Myometrial cell (primary cell): ENCODE results near the gene LY6G6C. TPM values are rescaled to one million over a fixed set of nuclear protein-coding genes. Genes with fewer than 3 reads are reported as not detected.

Experiments
- total RNA-seq: library from RNA; depleted of rRNA; stranded (reverse); fragments of >200 nt; gene quantifications from 2 replicates; pipeline ENCODE4 v1.2.3, GENCODE V29; 2015

The LY6G6C gene
- total RNA-seq = not detected in 2 replicates

GRCh38 chr6:31721351-31722020, at the start of gene LY6G6C:
Gene LY6G6C, minus strand, starts transcription at chr6:31721746. Its CDS starts 67 bp downstream, at chr6:31721679.

GRCh38 chr6:31762356-31762755, 40.8 kb upstream of the LY6G6C start, which contains the start of gene SAPCD1:
Gene SAPCD1, plus strand, starts transcription at chr6:31762656. Its CDS starts 399 bp downstream, at chr6:31763055.

GRCh38 chr6:31739639-31740396, 18.3 kb upstream of the LY6G6C start, which contains the start of gene MSH5:
Gene MSH5, plus strand, starts transcription at chr6:31740005. Its CDS starts 462 bp downstream, at chr6:31740467.

GRCh38 chr6:31736021-31736767, 14.6 kb upstream of the LY6G6C start, which contains the start of gene CLIC1:
Gene CLIC1, minus strand, starts transcription at chr6:31736530. Its CDS starts 230 bp downstream, at chr6:31736300.

GRCh38 chr6:31728767-31729514, 7.4 kb upstream of the LY6G6C start, which contains the start of gene DDAH2:
Gene DDAH2, minus strand, starts transcription at chr6:31729299. Its CDS starts 138 bp downstream, at chr6:31729161.

GRCh38 chr6:31723245-31723979, 1.9 kb upstream of the LY6G6C start, which contains the start of gene MPIG6B:
Gene MPIG6B, plus strand, starts transcription at chr6:31723373. Its CDS starts 11 bp downstream, at chr6:31723384.

GRCh38 chr6:31715022-31715958, 6.3 kb downstream of the LY6G6C start, which contains the start of gene LY6G6D:
Gene LY6G6D, plus strand, starts transcription at chr6:31715348. Its CDS starts 8 bp downstream, at chr6:31715356.

GRCh38 chr6:31706599-31706998, 14.9 kb downstream of the LY6G6C start, which contains the start of gene LY6G6F:
Gene LY6G6F, plus strand, starts transcription at chr6:31706866. Its CDS starts 41 bp downstream, at chr6:31706907.

GRCh38 chr6:31702819-31703716, 18.5 kb downstream of the LY6G6C start, which contains the start of gene ABHD16A:
Gene ABHD16A, minus strand, starts transcription at chr6:31703324. Its CDS starts 43 bp downstream, at chr6:31703281.

GRCh38 chr6:31680226-31681134, 41.1 kb downstream of the LY6G6C start, which contains the start of gene LY6G5C:
Gene LY6G5C, minus strand, starts transcription at chr6:31681067. Its CDS starts 694 bp downstream, at chr6:31680373.

GRCh38 chr6:31669676-31670075, 51.9 kb downstream of the LY6G6C start, which contains the start of gene LY6G5B:
Gene LY6G5B, plus strand, starts transcription at chr6:31669976. Its CDS starts 975 bp downstream, at chr6:31670951.

Other genes with a start within 250 kb of the LY6G6C start
- gene MICB, start 223.6 kb downstream of the LY6G6C start, total RNA-seq = 25.7 and 26.2 TPM in 2 replicates
- not detected in 2 replicates for gene MCCD1, start 192.8 kb downstream of the LY6G6C start, total RNA-seq
- gene DDX39B, start 179.7 kb downstream of the LY6G6C start, total RNA-seq = 564 and 622 TPM in 2 replicates
- gene ATP6V1G2, start 175.1 kb downstream of the LY6G6C start, total RNA-seq = 0.18 and 0.58 TPM in 2 replicates
- 22.0 and 28.5 TPM in 2 replicates for gene NFKBIL1, start 174.1 kb downstream of the LY6G6C start, total RNA-seq
- not detected in 2 replicates for gene LTA, start 149.5 kb downstream of the LY6G6C start, total RNA-seq
- not detected in 2 replicates for gene TNF, start 146.2 kb downstream of the LY6G6C start, total RNA-seq
- not detected in 2 replicates for gene LTB, start 139.3 kb downstream of the LY6G6C start, total RNA-seq
- not detected in 2 replicates for gene LST1, start 135.5 kb downstream of the LY6G6C start, total RNA-seq
- gene NCR3, start 128.7 kb downstream of the LY6G6C start, total RNA-seq = not detected in 2 replicates
- gene AIF1, start 106.5 kb downstream of the LY6G6C start, total RNA-seq = not detected in 2 replicates
- gene PRRC2A, start 101.0 kb downstream of the LY6G6C start, total RNA-seq = 77.8 and 81.9 TPM in 2 replicates
- 241 and 292 TPM in 2 replicates for gene BAG6, start 69.1 kb downstream of the LY6G6C start, total RNA-seq
- 1.4 and 1.7 TPM in 2 replicates for gene APOM, start 65.9 kb downstream of the LY6G6C start, total RNA-seq
- 17.0 and 20.9 TPM in 2 replicates for gene C6orf47, start 61.0 kb downstream of the LY6G6C start, total RNA-seq
- gene GPANK1, start 56.7 kb downstream of the LY6G6C start, total RNA-seq = 12.4 and 16.1 TPM in 2 replicates
- 281 and 300 TPM in 2 replicates for gene CSNK2B, start 55.7 kb downstream of the LY6G6C start, total RNA-seq
- gene LY6G5B, start 51.8 kb downstream of the LY6G6C start, total RNA-seq = 0.58 and 2.7 TPM in 2 replicates
- gene LY6G5C, start 40.7 kb downstream of the LY6G6C start, total RNA-seq = 0.29 and 1.1 TPM in 2 replicates
- 41.6 and 52.5 TPM in 2 replicates for gene ABHD16A, start 18.4 kb downstream of the LY6G6C start, total RNA-seq
- gene LY6G6F, start 14.9 kb downstream of the LY6G6C start, total RNA-seq = not detected in 2 replicates
- gene LY6G6D, start 6.4 kb downstream of the LY6G6C start, total RNA-seq = not detected in 2 replicates
- gene MPIG6B, start 1.6 kb upstream of the LY6G6C start, total RNA-seq = not detected in 2 replicates
- gene DDAH2, start 7.6 kb upstream of the LY6G6C start, total RNA-seq = 63.1 and 65.7 TPM in 2 replicates
- 1,096 and 1,127 TPM in 2 replicates for gene CLIC1, start 14.8 kb upstream of the LY6G6C start, total RNA-seq
- 7.8 and 16.7 TPM in 2 replicates for gene MSH5, start 18.3 kb upstream of the LY6G6C start, total RNA-seq
- 1.8 and 2.3 TPM in 2 replicates for gene SAPCD1, start 40.9 kb upstream of the LY6G6C start, total RNA-seq
- gene VWA7, start 55.6 kb upstream of the LY6G6C start, total RNA-seq = under 0.01 TPM in 1 of 2 replicates, not detected in the other
- 102 and 105 TPM in 2 replicates for gene VARS1, start 74.0 kb upstream of the LY6G6C start, total RNA-seq
- gene LSM2, start 85.2 kb upstream of the LY6G6C start, total RNA-seq = 85.3 and 118 TPM in 2 replicates
- 0.29 and 0.35 TPM in 2 replicates for gene HSPA1L, start 93.5 kb upstream of the LY6G6C start, total RNA-seq
- 38.1 and 41.2 TPM in 2 replicates for gene HSPA1A, start 93.8 kb upstream of the LY6G6C start, total RNA-seq
- gene HSPA1B, start 106.0 kb upstream of the LY6G6C start, total RNA-seq = 59.4 and 73.5 TPM in 2 replicates
- gene NEU1, start 141.1 kb upstream of the LY6G6C start, total RNA-seq = 71.2 and 73.9 TPM in 2 replicates
- 0.18 TPM in 1 of 2 replicates, not detected in the other for gene SLC44A4, start 157.3 kb upstream of the LY6G6C start, total RNA-seq
- gene EHMT2, start 176.0 kb upstream of the LY6G6C start, total RNA-seq = 44.7 and 47.9 TPM in 2 replicates
- gene ZBTB12, start 180.3 kb upstream of the LY6G6C start, total RNA-seq = 2.0 and 2.3 TPM in 2 replicates
- gene C2, start 206.0 kb upstream of the LY6G6C start, total RNA-seq = 1.4 and 2.0 TPM in 2 replicates
- 0.86 and 1.6 TPM in 2 replicates for gene CFB, start 224.3 kb upstream of the LY6G6C start, total RNA-seq
- gene NELFE, start 237.2 kb upstream of the LY6G6C start, total RNA-seq = 133 and 192 TPM in 2 replicates
- 52.8 and 85.6 TPM in 2 replicates for gene SKIC2, start 237.4 kb upstream of the LY6G6C start, total RNA-seq